A673 (cell line): Measurements from ENCODE around the gene WDR88.
"Not testable (repeated sequence)": the region's sequence is repeated elsewhere in the genome, so short reads cannot be mapped to it uniquely, and the experiment has no call there.

ENCODE experiments used
- EZH2 ChIP-seq: fragments of 200-600 bp; sonication (generic); IDR thresholded peaks from 2 replicates; pipeline ENCODE4 v1.6.1; 2017; ENCODE audit warnings: borderline replicate concordance, low read depth, mild to moderate bottlenecking, mixed read lengths, antibody characterized with exemption, low read length; ENCODE audit not compliant: poor library complexity, severe bottlenecking
- TF ChIP-seq, protein P1 (sequence below): fragments of 300-800, 200-600 bp; sonication (generic); conservative IDR thresholded peaks from 2 replicates; pipeline ENCODE4 v1.5.1; 2017; ENCODE audit warnings: low read depth, mild to moderate bottlenecking, antibody characterized with exemption, low read length, moderate library complexity, mixed read lengths

DNA sequence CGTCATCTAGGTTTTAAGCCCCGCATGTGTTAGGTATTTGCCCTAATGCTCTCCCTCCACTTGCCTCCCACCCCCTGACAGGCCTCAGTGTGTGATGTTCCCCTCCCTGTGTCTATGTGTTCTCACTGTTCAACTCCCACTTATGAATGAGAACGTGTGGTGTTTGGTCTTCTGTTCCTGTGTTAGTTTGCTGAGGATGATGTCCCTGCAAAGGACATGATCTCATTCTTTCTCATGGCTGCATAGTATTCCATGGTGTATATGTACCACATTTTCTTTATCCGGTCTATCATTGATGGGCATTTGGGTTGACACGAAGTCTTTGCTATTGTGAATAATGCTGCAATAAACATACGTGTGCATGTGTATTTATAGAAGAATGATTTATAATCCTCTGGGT lies 22.4 kb downstream of the WDR88 start:
- TF ChIP-seq, protein P1, sequence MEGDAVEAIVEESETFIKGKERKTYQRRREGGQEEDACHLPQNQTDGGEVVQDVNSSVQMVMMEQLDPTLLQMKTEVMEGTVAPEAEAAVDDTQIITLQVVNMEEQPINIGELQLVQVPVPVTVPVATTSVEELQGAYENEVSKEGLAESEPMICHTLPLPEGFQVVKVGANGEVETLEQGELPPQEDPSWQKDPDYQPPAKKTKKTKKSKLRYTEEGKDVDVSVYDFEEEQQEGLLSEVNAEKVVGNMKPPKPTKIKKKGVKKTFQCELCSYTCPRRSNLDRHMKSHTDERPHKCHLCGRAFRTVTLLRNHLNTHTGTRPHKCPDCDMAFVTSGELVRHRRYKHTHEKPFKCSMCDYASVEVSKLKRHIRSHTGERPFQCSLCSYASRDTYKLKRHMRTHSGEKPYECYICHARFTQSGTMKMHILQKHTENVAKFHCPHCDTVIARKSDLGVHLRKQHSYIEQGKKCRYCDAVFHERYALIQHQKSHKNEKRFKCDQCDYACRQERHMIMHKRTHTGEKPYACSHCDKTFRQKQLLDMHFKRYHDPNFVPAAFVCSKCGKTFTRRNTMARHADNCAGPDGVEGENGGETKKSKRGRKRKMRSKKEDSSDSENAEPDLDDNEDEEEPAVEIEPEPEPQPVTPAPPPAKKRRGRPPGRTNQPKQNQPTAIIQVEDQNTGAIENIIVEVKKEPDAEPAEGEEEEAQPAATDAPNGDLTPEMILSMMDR: not testable (repeated sequence)
- TF ChIP-seq EZH2: not testable (repeated sequence)
